Transverse colon (tissue), 3 donors: ENCODE measurements around the gene ASIC2.

ENCODE experiments used
- CTCF ChIP-seq, 5 experiments: fragments of 200-600 bp in 3 of 5; fragments of 450-650 bp in 2 of 5; sonication (generic) in 3 of 5; IDR thresholded peaks; 1 replicate in 2 of 5; 2 replicates in 3 of 5; pipeline ENCODE4 v1.5.1; 2016 to 2017; ENCODE audit warnings: antibody characterized with exemption in 5 of 5, inconsistent platforms in 3 of 5, mild to moderate bottlenecking in 2 of 5, moderate library complexity in 1 of 5
- POLR2A ChIP-seq: fragments of 450-650 bp; IDR thresholded peaks from one replicate; pipeline ENCODE4 v1.6.1; 2016; ENCODE audit warnings: antibody characterized with exemption, mild to moderate bottlenecking, moderate library complexity

- TF ChIP-seq POLR2A, result no peak
- no peak for TF ChIP-seq CTCF (IDR thresholded peaks at IDR 0.05)
Measured at GRCh38 chr17:33015716-33016346, 277.3 kb downstream of the ASIC2 start.
